Fibroblast of villous mesenchyme (primary cell): ENCODE measurements around the gene CR2. TPM values are rescaled to one million over a fixed set of nuclear protein-coding genes. Genes with fewer than 3 reads are reported as not detected.

Experiments
- DNase-seq: peaks from one replicate; pipeline ENCODE4 v3.0.0-alpha.2; 2010; ENCODE audit warnings: low read depth
- H3K4me3 ChIP-seq: 2 replicates; pipeline ENCODE4 v1.5.1; 2011; ENCODE audit warnings: low read depth, mild to moderate bottlenecking, low read length
- CTCF ChIP-seq: IDR thresholded peaks from 2 replicates; pipeline ENCODE4 v1.5.1; 2012; ENCODE audit warnings: low read depth, mild to moderate bottlenecking, low read length; ENCODE audit not compliant: insufficient read depth
- total RNA-seq: library from RNA; depleted of rRNA; stranded (reverse); fragments of >200 nt; gene quantifications from 2 replicates; pipeline ENCODE4 v1.2.3, GENCODE V29; 2012

CR2 gene
- total RNA-seq, 1 donor = not detected

- DNase-seq = no peak
- no peak for TF ChIP-seq CTCF
- no peak overlapping the region for H3K4me3 ChIP-seq
These were observed 13.5 kb upstream of the CR2 start for GRCh38 chr1:207440626-207441025.

- no peak overlapping the region for H3K4me3 ChIP-seq
- TF ChIP-seq CTCF = no peak
- DNase-seq = no peak
These were observed 9.5 kb upstream of the CR2 start for GRCh38 chr1:207444514-207445217.

GRCh38 chr1:207453710-207454045 lies 450 bp upstream of the CR2 start:
- no peak for DNase-seq
- no peak for TF ChIP-seq CTCF
- no peak overlapping the region for H3K4me3 ChIP-seq

- TF ChIP-seq CTCF = no peak
- no peak overlapping the region for H3K4me3 ChIP-seq
- no peak for DNase-seq
These were observed 1.1 kb downstream of the CR2 start for GRCh38 chr1:207455183-207455754.

GRCh38 chr1:207458414-207458813 lies 4.3 kb downstream of the CR2 start:
- no peak for DNase-seq
- no peak for TF ChIP-seq CTCF
- H3K4me3 ChIP-seq = no peak overlapping the region

- no peak overlapping the region for H3K4me3 ChIP-seq
- no peak for DNase-seq
- no peak for TF ChIP-seq CTCF
These were observed 4.9 kb downstream of the CR2 start for GRCh38 chr1:207459008-207459407.

- no peak for TF ChIP-seq CTCF
- no peak for DNase-seq
- H3K4me3 ChIP-seq = no peak overlapping the region
These were observed 7.5 kb downstream of the CR2 start for GRCh38 chr1:207461649-207462048.
